ENCODE results near the gene MRPL3. TPM values are rescaled to one million over a fixed set of nuclear protein-coding genes. Genes with fewer than 3 reads are reported as not detected.

MRPL3 gene
- total and polyA plus RNA-seq, 7 donors, result 61.8 to 86.9 (median 73.8) TPM

GRCh38 chr3:131435000-131435399 lies 67.8 kb downstream of the MRPL3 start:
- Histone ChIP-seq H3K4me3 (no peak overlapping the region), H3K27me3 (no peaks in the 10 kb centered on the region), H3K4me1 (no peaks in the 10 kb centered on the region), H3K27ac (no peak overlapping the region), H3K36me3 (no peaks in the 10 kb centered on the region), H3K9me3 (no peaks in the 10 kb centered on the region)
- no peak for TF ChIP-seq POLR2AphosphoS5 (IDR thresholded peaks at IDR 0.05)
- no peak for TF ChIP-seq EP300 (IDR thresholded peaks at IDR 0.05)
- TF ChIP-seq POLR2A (IDR thresholded peaks at IDR 0.05), result no peak
- TF ChIP-seq, protein P1, sequence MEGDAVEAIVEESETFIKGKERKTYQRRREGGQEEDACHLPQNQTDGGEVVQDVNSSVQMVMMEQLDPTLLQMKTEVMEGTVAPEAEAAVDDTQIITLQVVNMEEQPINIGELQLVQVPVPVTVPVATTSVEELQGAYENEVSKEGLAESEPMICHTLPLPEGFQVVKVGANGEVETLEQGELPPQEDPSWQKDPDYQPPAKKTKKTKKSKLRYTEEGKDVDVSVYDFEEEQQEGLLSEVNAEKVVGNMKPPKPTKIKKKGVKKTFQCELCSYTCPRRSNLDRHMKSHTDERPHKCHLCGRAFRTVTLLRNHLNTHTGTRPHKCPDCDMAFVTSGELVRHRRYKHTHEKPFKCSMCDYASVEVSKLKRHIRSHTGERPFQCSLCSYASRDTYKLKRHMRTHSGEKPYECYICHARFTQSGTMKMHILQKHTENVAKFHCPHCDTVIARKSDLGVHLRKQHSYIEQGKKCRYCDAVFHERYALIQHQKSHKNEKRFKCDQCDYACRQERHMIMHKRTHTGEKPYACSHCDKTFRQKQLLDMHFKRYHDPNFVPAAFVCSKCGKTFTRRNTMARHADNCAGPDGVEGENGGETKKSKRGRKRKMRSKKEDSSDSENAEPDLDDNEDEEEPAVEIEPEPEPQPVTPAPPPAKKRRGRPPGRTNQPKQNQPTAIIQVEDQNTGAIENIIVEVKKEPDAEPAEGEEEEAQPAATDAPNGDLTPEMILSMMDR (IDR thresholded peaks at IDR 0.05), result no peak
- intact Hi-C loops (cut with DNase I), result no loop called here
- WGBS, 2 donors, result 95 to 98% methylated on average over 1 of the region's 1 CpG
- no peak for DNase-seq

GRCh38 chr3:131432441-131432840 lies 70.3 kb downstream of the MRPL3 start:
- Histone ChIP-seq H3K36me3 (no peaks in the 10 kb centered on the region), H3K27ac (no peak overlapping the region), H3K27me3 (no peaks in the 10 kb centered on the region), H3K4me1 (no peaks in the 10 kb centered on the region), H3K4me3 (no peak overlapping the region), H3K9me3 (no peaks in the 10 kb centered on the region)
- intact Hi-C loops (cut with DNase I), result no loop called here
- TF ChIP-seq POLR2AphosphoS5 (IDR thresholded peaks at IDR 0.05) (no peak), POLR2A (IDR thresholded peaks at IDR 0.05) (no peak), EP300 (IDR thresholded peaks at IDR 0.05) (no peak)
- TF ChIP-seq, protein P1 (IDR thresholded peaks at IDR 0.05), result no peak
- DNase-seq, result no peak
- WGBS, 2 donors, result 71 to 75% methylated on average over 3 of the region's 3 CpGs

- H3K4me1 ChIP-seq, result no peaks in the 10 kb centered on the region
- DNase-seq, result no peak
- no peaks in the 10 kb centered on the region for H3K27me3 ChIP-seq
- 80 to 88% methylated on average over 5 of the region's 5 CpGs for WGBS, 2 donors
- H3K9me3 ChIP-seq, result no peaks in the 10 kb centered on the region
- no peak overlapping the region for H3K27ac ChIP-seq
- TF ChIP-seq POLR2AphosphoS5 (IDR thresholded peaks at IDR 0.05), result no peak
- no peak overlapping the region for H3K4me3 ChIP-seq
- intact Hi-C loops (cut with DNase I), result no loop called here
- no peaks in the 10 kb centered on the region for H3K36me3 ChIP-seq
Measured at GRCh38 chr3:131431754-131432153, 71.0 kb downstream of the MRPL3 start.

GRCh38 chr3:131427226-131427625 lies 75.5 kb downstream of the MRPL3 start:
- H3K27me3 ChIP-seq, result no peaks in the 10 kb centered on the region
- TF ChIP-seq POLR2AphosphoS5 (IDR thresholded peaks at IDR 0.05) (no peak), EP300 (IDR thresholded peaks at IDR 0.05) (no peak), POLR2A (IDR thresholded peaks at IDR 0.05) (no peak)
- TF ChIP-seq, protein P1 (IDR thresholded peaks at IDR 0.05), result no peak
- intact Hi-C loops (cut with DNase I), result no loop called here
- H3K36me3 ChIP-seq, result no peaks in the 10 kb centered on the region
- no peak overlapping the region for H3K4me3 ChIP-seq
- H3K27ac ChIP-seq, result no peak overlapping the region
- peaks cover 0 to 3% (median 0%) of the 10 kb centered on the region in 4 donors for H3K9me3 ChIP-seq
- WGBS, 2 donors, result 51 to 64% methylated on average over 2 of the region's 2 CpGs
- H3K4me1 ChIP-seq, result no peaks in the 10 kb centered on the region
- no peak for DNase-seq

- H3K27me3 ChIP-seq, result no peaks in the 10 kb centered on the region
- no peak for DNase-seq
- intact Hi-C loops (cut with DNase I), result no loop called here
- H3K9me3 ChIP-seq, result peaks cover 0 to 3% (median 0%) of the 10 kb centered on the region in 4 donors
- no peak overlapping the region for H3K4me3 ChIP-seq
- no peaks in the 10 kb centered on the region for H3K4me1 ChIP-seq
- TF ChIP-seq, protein P1 (IDR thresholded peaks at IDR 0.05), result no peak
- TF ChIP-seq POLR2A (IDR thresholded peaks at IDR 0.05), result no peak
- no peak for TF ChIP-seq EP300 (IDR thresholded peaks at IDR 0.05)
- TF ChIP-seq POLR2AphosphoS5 (IDR thresholded peaks at IDR 0.05), result no peak
- H3K36me3 ChIP-seq, result no peaks in the 10 kb centered on the region
- H3K27ac ChIP-seq, result no peak overlapping the region
Measured at GRCh38 chr3:131421957-131422498, 80.7 kb downstream of the MRPL3 start.
